K562 (cell line): ENCODE results near the gene CNOT10. TPM values are rescaled to one million over a fixed set of nuclear protein-coding genes. Genes with fewer than 3 reads are reported as not detected.

Experiments
- CBFB ChIP-seq: sonication (generic); formaldehyde crosslinking; IDR thresholded peaks from 2 replicates; pipeline ENCODE4 v1.4.0; 2020; ENCODE audit warnings: mild to moderate bottlenecking, missing genetic modification reagents
- CXXC5 ChIP-seq: fragments of 250-450 bp; sonication (Bioruptor Pico); IDR thresholded peaks from 2 replicates; pipeline ENCODE4 v1.8.0; 2022; ENCODE audit warnings: inconsistent platforms, mild to moderate bottlenecking, moderate library complexity
- L3MBTL2 ChIP-seq: fragments of 450-650 bp; IDR thresholded peaks from 2 replicates; pipeline ENCODE4 v1.6.1; 2016; ENCODE audit warnings: mild to moderate bottlenecking, moderate library complexity
- polyA plus RNA-seq, 8 experiments: library from polyadenylated mRNA; depleted of rRNA in 4 of 8; stranded (reverse) in 5 of 8; unstranded in 3 of 8; fragments of >200 nt; fragmentation: Nextera tagmentation in 2 of 8; fragmentation: Illumina TruSeq in 1 of 8; extraction: Ambion mirVana in 2 of 8; extraction: Trizol in 1 of 8; gene quantifications; 2 replicates each; pipeline versions ENCODE4 v1.2.1 to v1.2.3, GENCODE V29; 2011 to 2014; ENCODE audit warnings: inconsistent platforms in 1 of 8, missing spikeins in 1 of 8
- total RNA-seq, 7 experiments: library from RNA; depleted of rRNA in 6 of 7; stranded (reverse); fragments of >200 nt in 6 of 7; fragmentation: Illumina TruSeq in 2 of 7; extraction: Trizol in 2 of 7; gene quantifications; 2 replicates each; pipeline versions ENCODE4 v1.2.1 to v1.2.3, GENCODE V29; 2011 to 2021; ENCODE audit warnings: low replicate concordance in 1 of 7
- TF ChIP-seq, protein P1 (sequence below), 2 experiments: fragments of 450-650 bp; IDR thresholded peaks; 2 replicates each; pipeline ENCODE4 v1.6.1; 2018; ENCODE audit warnings: mild to moderate bottlenecking in 2 of 2, low read depth in 1 of 2; ENCODE audit not compliant: partially characterized antibody in 2 of 2

CNOT10 gene
- total and polyA plus RNA-seq, 9 of the 15 experiments (the other 6 are each of a cell fraction or from before 2014, with no cell fraction given), result 35.7 to 114 (median 81.9) TPM

DNA sequence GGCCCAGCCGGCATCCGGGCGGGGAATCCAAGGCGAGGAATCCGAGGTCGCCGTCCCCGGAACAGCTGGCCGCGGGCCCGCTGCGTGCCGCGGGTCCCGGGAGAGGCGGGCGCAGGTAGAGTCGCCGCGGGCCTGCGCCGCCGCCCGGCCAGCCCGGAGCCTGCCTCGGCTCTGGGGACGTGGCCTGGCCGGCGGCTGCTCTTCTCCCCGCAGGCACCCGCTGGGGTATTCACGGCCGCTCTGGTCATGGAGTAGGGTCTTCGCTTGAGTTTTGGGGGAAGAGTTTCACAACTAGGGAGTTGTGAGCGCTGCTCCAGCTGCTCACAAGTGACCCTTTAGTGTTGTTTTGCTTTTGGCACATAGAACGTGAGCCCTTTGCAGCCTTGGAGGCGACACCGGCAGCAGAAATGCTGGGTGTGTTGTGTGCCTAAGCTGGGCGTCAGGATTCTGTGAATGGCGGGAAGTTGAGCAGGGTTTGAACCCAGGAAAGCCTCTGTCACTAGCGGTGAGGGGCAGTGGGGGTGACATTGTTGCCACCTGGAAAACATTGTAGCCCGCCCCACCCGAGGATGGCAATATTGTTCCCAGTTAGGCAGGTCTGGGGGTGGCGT, 136.8 kb downstream of the CNOT10 start (continued):
- TF ChIP-seq, protein P1, sequence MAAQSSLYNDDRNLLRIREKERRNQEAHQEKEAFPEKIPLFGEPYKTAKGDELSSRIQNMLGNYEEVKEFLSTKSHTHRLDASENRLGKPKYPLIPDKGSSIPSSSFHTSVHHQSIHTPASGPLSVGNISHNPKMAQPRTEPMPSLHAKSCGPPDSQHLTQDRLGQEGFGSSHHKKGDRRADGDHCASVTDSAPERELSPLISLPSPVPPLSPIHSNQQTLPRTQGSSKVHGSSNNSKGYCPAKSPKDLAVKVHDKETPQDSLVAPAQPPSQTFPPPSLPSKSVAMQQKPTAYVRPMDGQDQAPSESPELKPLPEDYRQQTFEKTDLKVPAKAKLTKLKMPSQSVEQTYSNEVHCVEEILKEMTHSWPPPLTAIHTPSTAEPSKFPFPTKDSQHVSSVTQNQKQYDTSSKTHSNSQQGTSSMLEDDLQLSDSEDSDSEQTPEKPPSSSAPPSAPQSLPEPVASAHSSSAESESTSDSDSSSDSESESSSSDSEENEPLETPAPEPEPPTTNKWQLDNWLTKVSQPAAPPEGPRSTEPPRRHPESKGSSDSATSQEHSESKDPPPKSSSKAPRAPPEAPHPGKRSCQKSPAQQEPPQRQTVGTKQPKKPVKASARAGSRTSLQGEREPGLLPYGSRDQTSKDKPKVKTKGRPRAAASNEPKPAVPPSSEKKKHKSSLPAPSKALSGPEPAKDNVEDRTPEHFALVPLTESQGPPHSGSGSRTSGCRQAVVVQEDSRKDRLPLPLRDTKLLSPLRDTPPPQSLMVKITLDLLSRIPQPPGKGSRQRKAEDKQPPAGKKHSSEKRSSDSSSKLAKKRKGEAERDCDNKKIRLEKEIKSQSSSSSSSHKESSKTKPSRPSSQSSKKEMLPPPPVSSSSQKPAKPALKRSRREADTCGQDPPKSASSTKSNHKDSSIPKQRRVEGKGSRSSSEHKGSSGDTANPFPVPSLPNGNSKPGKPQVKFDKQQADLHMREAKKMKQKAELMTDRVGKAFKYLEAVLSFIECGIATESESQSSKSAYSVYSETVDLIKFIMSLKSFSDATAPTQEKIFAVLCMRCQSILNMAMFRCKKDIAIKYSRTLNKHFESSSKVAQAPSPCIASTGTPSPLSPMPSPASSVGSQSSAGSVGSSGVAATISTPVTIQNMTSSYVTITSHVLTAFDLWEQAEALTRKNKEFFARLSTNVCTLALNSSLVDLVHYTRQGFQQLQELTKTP (IDR thresholded peaks at IDR 0.05; ENCODE audit: low read depth in 1 of 2, partially characterized antibody in 2 of 2), result no peak
- TF ChIP-seq CXXC5 (CRISPR knock-in tag) (peak; percentile 27; the same call in 1 of the 2 replicates), CBFB (CRISPR knock-in tag) (peak; percentile 58; the same call in 1 of the 2 replicates), L3MBTL2 (0 out of 2 replicates have a peak, but pooled peaks have one; percentile 14)
- TF ChIP-seq, all 486 proteins: peak for 8
